HG03060 (cell line): ENCODE measurements around the gene CDIPT.
"Not testable (repeated sequence)": the region's sequence is repeated elsewhere in the genome, so short reads cannot be mapped to it uniquely, and the experiment has no call there.

ENCODE experiments used
- ATAC-seq: cut with Tn5 transposase; IDR thresholded peaks from one replicate; pipeline ENCODE4 v1.9.1; 2021; ENCODE audit warnings: low read depth, moderate number of reproducible peaks; ENCODE audit not compliant: unreplicated experiment

Gene CDIPT

GRCh38 chr16:29898135-29898803 is 35.2 kb upstream of the CDIPT start:
- ATAC-seq = no peak

- ATAC-seq = no peak
These were observed 34.3 kb upstream of the CDIPT start for GRCh38 chr16:29897333-29897732.

GRCh38 chr16:29896841-29897240 is 33.8 kb upstream of the CDIPT start:
- no peak for ATAC-seq

- ATAC-seq = no peak
These were observed 31.3 kb upstream of the CDIPT start for GRCh38 chr16:29894352-29894751.

GRCh38 chr16:29893553-29893952 is 30.5 kb upstream of the CDIPT start:
- ATAC-seq = no peak

GRCh38 chr16:29892458-29892813 is 29.4 kb upstream of the CDIPT start:
- no peak for ATAC-seq

GRCh38 chr16:29891525-29892457 is 28.8 kb upstream of the CDIPT start:
- ATAC-seq = no peak

GRCh38 chr16:29889372-29889771 is 26.3 kb upstream of the CDIPT start:
- not testable (repeated sequence) for ATAC-seq

GRCh38 chr16:29883987-29884386 is 21.0 kb upstream of the CDIPT start:
- ATAC-seq = no peak

GRCh38 chr16:29881050-29881449 is 18.0 kb upstream of the CDIPT start:
- ATAC-seq = no peak

- no peak for ATAC-seq
These were observed 15.1 kb upstream of the CDIPT start for GRCh38 chr16:29878172-29878571.

GRCh38 chr16:29877266-29877961 is 14.4 kb upstream of the CDIPT start:
- ATAC-seq = no peak

GRCh38 chr16:29876594-29877249 is 13.7 kb upstream of the CDIPT start:
- no peak for ATAC-seq

- no peak for ATAC-seq
These were observed 13.2 kb upstream of the CDIPT start for GRCh38 chr16:29876217-29876593.

GRCh38 chr16:29875206-29875605 is 12.2 kb upstream of the CDIPT start:
- no peak for ATAC-seq

- ATAC-seq = no peak
These were observed 10.3 kb upstream of the CDIPT start for GRCh38 chr16:29873319-29873718.

- ATAC-seq = no peak
These were observed 9.0 kb upstream of the CDIPT start for GRCh38 chr16:29871822-29872546.

GRCh38 chr16:29869067-29869466 is 6.0 kb upstream of the CDIPT start:
- ATAC-seq = not testable (repeated sequence)

- no peak for ATAC-seq
These were observed 5.5 kb upstream of the CDIPT start for GRCh38 chr16:29868396-29869009.

GRCh38 chr16:29864205-29864604 is 1.2 kb upstream of the CDIPT start:
- ATAC-seq = no peak
